Muscle layer of duodenum (tissue), 2 donors: ENCODE measurements around the gene TCEA2.
"Not testable (repeated sequence)": the region's sequence is repeated elsewhere in the genome, so short reads cannot be mapped to it uniquely, and the experiment has no call there.

Experiments used
- H3K27ac ChIP-seq: one replicate; pipeline ENCODE4 v1.7.0; 2013; ENCODE audit warnings: mild to moderate bottlenecking, low read length
- H3K27me3 ChIP-seq: one replicate; pipeline ENCODE4 v1.7.0; 2013; ENCODE audit warnings: low read depth, mild to moderate bottlenecking, control low read depth, low read length
- H3K36me3 ChIP-seq, 2 donors: one replicate each; pipeline ENCODE4 v1.7.0; 2013; ENCODE audit warnings: low read length in 2 of 2, control low read depth in 1 of 2, mild to moderate bottlenecking in 1 of 2; ENCODE audit not compliant: insufficient read depth in 2 of 2, control insufficient read depth in 1 of 2
- H3K4me1 ChIP-seq, 2 donors: one replicate each; pipeline ENCODE4 v1.7.0; 2013; ENCODE audit warnings: low read length in 2 of 2, mild to moderate bottlenecking in 2 of 2, control low read depth in 1 of 2, moderate library complexity in 1 of 2; ENCODE audit not compliant: insufficient read depth in 2 of 2, control insufficient read depth in 1 of 2
- H3K4me3 ChIP-seq, 2 donors: one replicate each; pipeline ENCODE4 v1.7.0; 2013; ENCODE audit warnings: low read length in 2 of 2, low read depth in 1 of 2, mild to moderate bottlenecking in 1 of 2
- H3K9me3 ChIP-seq, 2 donors: one replicate each; pipeline ENCODE4 v1.7.0; 2013; ENCODE audit warnings: low read length in 2 of 2, control low read depth in 1 of 2, mild to moderate bottlenecking in 1 of 2; ENCODE audit not compliant: control insufficient read depth in 1 of 2
- donor health status: healthy.

Gene TCEA2

DNA sequence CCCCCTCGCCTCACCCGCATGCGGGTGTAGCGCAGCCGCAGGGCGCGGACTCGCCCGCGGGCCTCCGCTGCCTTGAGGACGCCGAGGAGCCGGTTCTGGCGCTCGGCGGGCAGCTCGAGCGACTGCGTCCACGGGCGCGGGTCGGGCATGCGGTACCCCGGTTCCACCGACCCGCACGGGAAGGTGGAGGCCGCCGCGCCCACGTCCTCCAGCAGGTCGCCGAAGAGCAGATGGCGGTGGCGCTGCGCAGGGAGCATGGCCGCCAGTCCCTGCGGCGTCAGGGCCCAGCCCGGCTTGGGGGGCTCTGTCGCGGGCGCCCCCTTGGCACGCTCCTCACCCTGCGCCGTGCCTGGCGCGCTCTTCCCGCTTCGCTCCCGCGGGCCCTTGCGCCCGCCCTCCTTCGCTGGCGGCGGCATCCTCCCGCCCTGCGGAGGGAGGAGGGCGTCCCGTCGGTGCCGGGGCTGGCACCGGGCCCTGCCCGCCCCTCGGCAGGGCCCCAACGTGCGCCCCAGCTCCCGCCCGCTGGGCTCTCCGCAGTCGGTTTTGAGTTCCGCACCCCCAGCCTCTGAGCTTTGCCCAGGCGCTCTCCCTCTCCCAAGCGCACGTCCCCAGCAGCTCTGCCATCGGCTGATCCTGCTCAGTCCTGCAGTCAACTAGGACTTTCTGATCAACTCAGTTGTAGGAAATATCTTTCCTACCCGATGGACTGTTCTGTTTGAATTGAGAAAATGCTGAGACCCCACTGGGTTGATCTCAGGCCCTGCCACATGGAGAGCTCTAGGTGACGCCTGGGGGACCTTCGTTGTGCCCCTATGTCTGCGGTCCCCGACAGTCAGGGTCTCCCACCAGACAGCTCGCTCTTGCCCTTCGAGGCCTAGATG, 21.0 kb downstream of the TCEA2 start, which contains the start of gene LKAAEAR1:
Gene LKAAEAR1 (minus strand): TSS at position 595 of the 881 bp plus-strand sequence. CDS start 179 bp downstream, at position 416.
- Histone ChIP-seq H3K4me1 (peaks cover 2 to 30% of the 10 kb centered on the region in 2 donors), H3K36me3 (no peaks in the 10 kb centered on the region), H3K9me3 (peaks cover 0 to 7% of the 10 kb centered on the region in 2 donors), H3K27me3 (peaks cover 14% of the 10 kb centered on the region), H3K27ac (no peak within 1 kb of the TSS), H3K4me3 (peak within 1 kb of the TSS in 1 of 2 donors; percentile 67)

DNA sequence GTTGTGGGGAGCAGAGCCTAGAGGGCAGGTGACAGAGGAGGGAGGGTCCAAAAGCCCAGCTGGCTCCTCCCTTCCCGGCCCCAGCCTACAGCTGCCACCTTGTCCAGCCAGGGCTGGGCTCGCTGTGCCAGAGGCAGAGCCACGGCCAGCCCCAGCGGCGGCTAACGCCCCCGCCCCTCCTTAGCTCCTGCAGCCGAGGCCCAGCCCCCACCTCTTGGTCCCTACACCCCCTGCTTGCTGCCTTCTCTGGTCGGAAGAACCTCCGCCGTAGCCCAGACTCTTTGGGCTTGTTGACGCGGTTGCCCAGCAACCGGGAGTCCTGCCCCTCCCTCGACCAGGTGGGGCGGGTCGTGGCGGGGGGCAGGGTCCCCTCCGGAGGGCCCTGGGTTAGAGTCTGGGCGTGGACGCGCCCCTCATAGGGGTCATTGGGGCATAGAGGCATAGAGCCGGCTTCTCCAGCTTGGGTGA, 21.7 kb downstream of the TCEA2 start:
- no peak overlapping the region for H3K4me3 ChIP-seq
- peaks cover 0 to 26% of the 10 kb centered on the region in 2 donors for H3K4me1 ChIP-seq
- peaks cover 14% of the 10 kb centered on the region for H3K27me3 ChIP-seq
- no peaks in the 10 kb centered on the region for H3K36me3 ChIP-seq
- H3K9me3 ChIP-seq = peaks cover 0 to 7% of the 10 kb centered on the region in 2 donors
- no peak overlapping the region for H3K27ac ChIP-seq

DNA sequence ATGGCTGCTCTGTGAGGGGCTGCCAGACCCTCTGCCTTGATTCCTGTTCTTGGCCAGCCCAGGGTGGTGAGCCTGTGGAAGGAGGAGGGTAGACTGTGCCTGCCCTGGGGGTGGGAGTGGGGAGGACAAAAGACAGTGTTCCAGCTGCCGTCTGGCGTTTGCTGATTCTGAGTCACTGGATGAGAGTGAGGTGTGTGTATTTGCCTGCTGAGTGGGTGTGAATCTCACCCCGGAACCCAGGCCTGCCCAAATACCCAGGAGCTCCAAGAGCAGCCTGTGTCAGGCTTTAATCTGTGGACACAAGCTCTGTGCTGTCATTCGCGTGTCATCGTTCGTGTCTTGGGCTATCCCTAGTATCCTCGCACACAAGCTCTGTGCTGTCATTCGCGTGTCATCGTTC, 23.8 kb downstream of the TCEA2 start:
- Histone ChIP-seq H3K4me1 (peaks cover 0 to 26% of the 10 kb centered on the region in 2 donors), H3K36me3 (no peaks in the 10 kb centered on the region), H3K9me3 (peaks cover 0 to 7% of the 10 kb centered on the region in 2 donors), H3K27me3 (peaks cover 14% of the 10 kb centered on the region), H3K27ac (no peak overlapping the region), H3K4me3 (no peak overlapping the region)

DNA sequence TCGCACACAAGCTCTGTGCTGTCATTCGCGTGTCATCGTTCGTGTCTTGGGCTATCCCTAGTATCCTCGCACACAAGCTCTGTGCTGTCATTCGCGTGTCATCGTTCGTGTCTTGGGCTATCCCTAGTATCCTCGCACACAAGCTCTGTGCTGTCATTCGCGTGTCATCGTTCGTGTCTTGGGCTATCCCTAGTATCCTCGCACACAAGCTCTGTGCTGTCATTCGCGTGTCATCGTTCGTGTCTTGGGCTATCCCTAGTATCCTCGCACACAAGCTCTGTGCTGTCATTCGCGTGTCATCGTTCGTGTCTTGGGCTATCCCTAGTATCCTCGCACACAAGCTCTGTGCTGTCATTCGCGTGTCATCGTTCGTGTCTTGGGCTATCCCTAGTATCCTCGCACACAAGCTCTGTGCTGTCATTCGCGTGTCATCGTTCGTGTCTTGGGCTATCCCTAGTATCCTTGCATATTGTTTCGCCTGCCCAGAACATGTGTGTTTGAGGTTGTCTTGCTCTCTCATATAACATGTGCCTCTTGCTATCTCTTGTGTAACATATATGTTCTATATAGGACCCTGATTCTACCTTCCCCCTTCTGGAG, 24.3 kb downstream of the TCEA2 start:
- Histone ChIP-seq H3K4me1 (peaks cover 0 to 21% of the 10 kb centered on the region in 2 donors), H3K27me3 (peaks cover 14% of the 10 kb centered on the region)
- H3K27ac ChIP-seq, H3K9me3 ChIP-seq, H3K36me3 ChIP-seq, H3K4me3 ChIP-seq: not testable (repeated sequence)

DNA sequence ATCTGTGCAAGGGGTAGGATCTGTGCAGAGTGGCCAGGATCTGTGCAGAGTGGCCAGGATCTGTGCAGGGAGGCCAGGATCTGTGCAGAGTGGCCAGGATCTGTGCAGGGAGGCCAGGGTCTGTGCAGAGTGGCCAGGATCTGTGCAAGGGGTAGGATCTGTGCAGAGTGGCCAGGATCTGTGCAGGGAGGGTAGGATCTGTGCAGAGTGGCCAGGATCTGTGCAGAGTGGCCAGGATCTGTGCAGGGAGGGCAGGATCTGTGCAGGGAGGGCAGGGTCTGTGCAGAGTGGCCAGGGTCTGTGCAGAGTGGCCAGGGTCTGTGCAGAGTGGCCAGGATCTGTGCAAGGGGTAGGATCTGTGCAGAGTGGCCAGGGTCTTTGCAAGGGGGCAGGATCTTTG, 25.6 kb downstream of the TCEA2 start:
- Histone ChIP-seq H3K4me1 (peaks cover 0 to 12% of the 10 kb centered on the region in 2 donors), H3K27me3 (peaks cover 14% of the 10 kb centered on the region)
- H3K36me3 ChIP-seq, H3K4me3 ChIP-seq, H3K27ac ChIP-seq, H3K9me3 ChIP-seq: not testable (repeated sequence)

DNA sequence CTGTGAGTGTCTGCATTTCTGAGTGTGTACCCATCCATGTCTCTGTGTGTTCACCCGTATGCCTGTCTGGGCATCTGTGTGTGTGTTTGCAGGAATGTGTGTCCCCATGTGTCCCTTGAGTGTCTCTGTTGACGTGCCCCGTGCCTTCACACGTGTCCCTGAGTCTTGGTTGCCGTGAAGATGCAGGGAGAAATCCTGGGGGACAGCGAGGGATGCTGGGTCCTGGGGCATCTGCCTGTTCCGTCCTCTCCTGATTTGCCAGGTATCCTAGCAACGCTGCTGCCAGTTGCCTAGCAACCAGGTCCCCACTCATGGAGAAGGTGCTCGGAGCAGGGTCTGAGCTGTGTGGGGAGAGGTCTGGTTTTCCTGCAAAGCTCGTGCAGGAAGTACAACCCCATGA, 27.2 kb downstream of the TCEA2 start:
- H3K27ac ChIP-seq = no peak overlapping the region
- H3K27me3 ChIP-seq = peaks cover 1% of the 10 kb centered on the region
- H3K4me1 ChIP-seq = no peaks in the 10 kb centered on the region

DNA sequence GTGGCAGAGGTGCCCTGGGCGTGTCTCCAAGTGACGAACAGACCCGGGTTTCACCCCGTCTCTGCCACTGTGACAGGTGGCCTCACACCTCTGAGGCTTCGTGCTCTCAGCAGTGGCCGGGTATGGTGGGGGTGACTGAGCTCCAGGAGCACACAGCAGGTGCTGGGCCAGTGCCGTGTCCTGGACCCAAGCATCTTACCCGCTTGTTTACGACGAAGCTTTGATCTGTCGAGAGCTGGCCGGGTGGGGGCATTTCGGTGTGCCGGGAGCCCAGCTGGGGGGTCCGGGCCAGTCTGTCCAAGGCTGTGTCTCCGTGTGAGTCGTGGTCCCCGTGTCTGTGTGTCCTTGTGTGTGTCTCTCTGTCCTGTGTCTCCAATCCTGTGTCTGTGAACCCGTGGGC, 28.3 kb downstream of the TCEA2 start:
- Histone ChIP-seq H3K27ac (no peak overlapping the region), H3K4me3 (no peak overlapping the region), H3K9me3 (peaks cover 0 to 7% of the 10 kb centered on the region in 2 donors), H3K36me3 (no peaks in the 10 kb centered on the region), H3K4me1 (no peaks in the 10 kb centered on the region), H3K27me3 (no peaks in the 10 kb centered on the region)

More for the DNA sequence above, 27.2 kb downstream of the TCEA2 start:
- Histone ChIP-seq H3K36me3 (no peaks in the 10 kb centered on the region), H3K9me3 (peaks cover 0 to 7% of the 10 kb centered on the region in 2 donors), H3K4me3 (no peak overlapping the region)

DNA sequence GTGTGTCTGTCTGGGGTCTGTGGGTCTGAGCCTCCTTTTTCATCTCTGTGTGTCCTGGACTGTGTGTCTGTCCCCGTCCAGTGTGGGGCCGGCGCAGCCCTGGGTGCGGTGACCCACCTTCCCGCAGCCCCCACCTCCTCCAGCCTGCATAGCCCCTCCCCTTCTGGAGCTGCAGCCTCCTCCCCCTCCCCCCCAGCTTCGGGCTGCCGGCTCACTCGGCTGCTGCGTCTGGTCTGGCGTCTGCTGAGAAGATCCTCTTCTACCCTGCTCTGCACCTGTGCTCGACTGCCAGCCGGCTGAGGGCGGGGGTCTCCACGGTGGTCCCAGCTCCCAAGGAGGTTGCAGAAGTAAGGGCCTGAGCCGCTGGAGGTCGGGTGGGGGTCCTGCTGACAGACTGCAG, 28.8 kb downstream of the TCEA2 start:
- no peaks in the 10 kb centered on the region for H3K36me3 ChIP-seq
- H3K27me3 ChIP-seq = no peaks in the 10 kb centered on the region
- no peaks in the 10 kb centered on the region for H3K4me1 ChIP-seq
- no peak overlapping the region for H3K4me3 ChIP-seq
- H3K9me3 ChIP-seq = peaks cover 0 to 7% of the 10 kb centered on the region in 2 donors
- no peak overlapping the region for H3K27ac ChIP-seq

DNA sequence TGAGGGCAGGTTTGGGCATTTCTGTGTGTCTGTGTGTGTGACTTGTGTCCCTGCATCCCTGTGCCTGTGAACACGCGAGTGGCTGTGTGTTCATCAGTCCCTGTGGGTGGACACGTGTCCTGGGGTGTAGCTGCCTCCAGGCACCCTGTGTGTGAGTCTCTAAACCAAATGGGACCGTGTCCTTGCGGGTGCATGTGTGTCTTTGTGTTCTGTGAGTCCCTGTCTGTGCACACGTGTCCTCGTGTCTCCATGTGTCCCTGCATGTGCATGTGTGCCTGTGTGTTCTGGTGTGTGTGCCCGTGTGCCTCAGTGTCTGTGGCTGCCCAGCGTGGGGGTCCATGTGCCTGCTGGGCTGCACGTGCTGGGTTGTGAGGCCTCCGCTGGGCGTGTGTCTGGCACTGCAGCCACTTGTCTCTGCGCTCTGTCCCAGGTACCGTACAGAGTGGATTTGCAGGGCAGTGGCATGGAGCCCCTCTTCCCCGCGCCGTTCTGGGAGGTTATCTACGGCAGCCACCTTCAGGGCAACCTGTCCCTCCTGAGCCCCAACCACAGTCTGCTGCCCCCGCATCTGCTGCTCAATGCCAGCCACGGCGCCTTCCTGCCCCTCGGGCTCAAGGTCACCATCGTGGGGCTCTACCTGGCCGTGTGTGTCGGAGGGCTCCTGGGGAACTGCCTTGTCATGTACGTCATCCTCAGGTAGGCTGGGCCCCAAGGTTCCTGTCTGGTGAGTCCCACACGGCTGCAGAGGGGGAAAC, 29.4 kb downstream of the TCEA2 start:
- no peak overlapping the region for H3K4me3 ChIP-seq

DNA sequence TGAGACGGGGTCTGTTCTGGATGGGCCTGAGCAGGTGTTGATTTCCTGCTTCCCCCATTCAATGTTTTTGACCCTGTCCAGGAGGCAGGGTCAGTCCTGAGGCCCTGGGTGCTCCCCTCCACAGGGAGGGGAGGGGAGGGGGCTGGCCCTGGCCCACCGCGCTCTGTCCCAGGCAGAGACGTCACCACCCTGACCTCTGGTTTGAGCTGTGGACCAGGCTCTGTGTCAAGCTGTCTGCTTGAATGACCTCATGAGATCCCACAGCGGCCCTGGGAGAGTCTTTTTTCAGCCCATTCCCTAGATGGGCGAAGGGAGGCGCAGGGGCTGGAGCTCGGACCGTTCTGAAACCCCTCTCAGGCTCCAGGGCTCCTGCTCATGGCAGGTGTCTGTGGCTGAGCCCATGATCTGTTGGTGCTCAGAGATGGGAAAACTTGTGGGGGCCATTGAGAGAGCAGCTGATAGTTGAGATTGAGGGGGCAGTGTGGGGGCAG, 30.1 kb downstream of the TCEA2 start:
- Histone ChIP-seq H3K27me3 (no peaks in the 10 kb centered on the region), H3K4me3 (no peak overlapping the region)

More for the DNA sequence above, 29.4 kb downstream of the TCEA2 start:
- Histone ChIP-seq H3K4me1 (no peaks in the 10 kb centered on the region), H3K27ac (no peak overlapping the region), H3K27me3 (no peaks in the 10 kb centered on the region), H3K36me3 (no peaks in the 10 kb centered on the region), H3K9me3 (peaks cover 0 to 4% of the 10 kb centered on the region in 2 donors)

DNA sequence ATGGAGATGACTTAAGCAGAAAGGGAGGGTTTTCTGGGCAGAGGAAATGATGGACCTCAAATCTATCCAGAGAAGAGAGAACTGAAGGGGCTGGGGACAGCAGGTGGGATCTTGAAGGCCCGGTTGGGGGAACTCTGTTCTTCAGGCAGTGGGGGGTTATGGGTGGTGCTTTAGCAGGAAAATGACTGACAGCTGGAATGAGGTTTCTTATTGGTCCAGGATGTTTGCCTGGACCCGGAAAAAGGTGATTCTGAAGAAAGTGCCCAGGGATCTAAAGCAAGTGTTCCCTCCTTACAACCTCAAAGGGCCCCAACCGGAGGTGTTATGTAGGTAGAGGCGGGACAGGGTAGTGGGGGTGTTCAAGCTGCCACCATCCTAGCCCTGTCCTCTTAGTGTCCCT, 32.5 kb downstream of the TCEA2 start:
- no peak overlapping the region for H3K27ac ChIP-seq
- H3K4me1 ChIP-seq = no peaks in the 10 kb centered on the region
- no peak overlapping the region for H3K4me3 ChIP-seq
- no peaks in the 10 kb centered on the region for H3K36me3 ChIP-seq
- H3K9me3 ChIP-seq = no peaks in the 10 kb centered on the region
- H3K27me3 ChIP-seq = peaks cover 4% of the 10 kb centered on the region

More for the DNA sequence above, 30.1 kb downstream of the TCEA2 start:
- no peak overlapping the region for H3K27ac ChIP-seq
- no peaks in the 10 kb centered on the region for H3K36me3 ChIP-seq
- no peaks in the 10 kb centered on the region for H3K9me3 ChIP-seq
- no peaks in the 10 kb centered on the region for H3K4me1 ChIP-seq
